Stimulated activated effector memory CD8-positive, alpha-beta T cell treated with anti-CD3 and anti-CD28 coated beads, Interleukin-12 subunit alpha, Interleukin-12 subunit beta, amount 100 ng/mL, for 72 hours (primary cell): ENCODE results near the gene PCGF1.
"Not testable (repeated sequence)": the region's sequence is repeated elsewhere in the genome, so short reads cannot be mapped to it uniquely, and the experiment has no call there.

Experiments used
- ATAC-seq: fragments of 150-1000 bp; cut with Tn5 transposase; 2 replicates; pipeline ENCODE4 v1.10.0; 2021
- DNase-seq, 2 donors: peaks; one replicate each; pipeline ENCODE4 v3.0.0; 2021 to 2022; ENCODE audit warnings: low spot score in 2 of 2
- H3K27ac Mint-ChIP-seq: one replicate; pipeline ENCODE4 v1.8.0; 2022; ENCODE audit warnings: mild to moderate bottlenecking, mixed read lengths
- H3K36me3 Mint-ChIP-seq: one replicate; pipeline ENCODE4 v1.8.0; 2022; ENCODE audit warnings: mild to moderate bottlenecking, mixed read lengths
- H3K4me1 Mint-ChIP-seq: one replicate; pipeline ENCODE4 v1.8.0; 2022; ENCODE audit warnings: mixed read lengths
- H3K4me3 Mint-ChIP-seq: one replicate; pipeline ENCODE4 v1.8.0; 2022; ENCODE audit warnings: mild to moderate bottlenecking, mixed read lengths
- H3K9me3 Mint-ChIP-seq: one replicate; pipeline ENCODE4 v1.8.0; 2022; ENCODE audit warnings: mixed read lengths

PCGF1 gene

DNA sequence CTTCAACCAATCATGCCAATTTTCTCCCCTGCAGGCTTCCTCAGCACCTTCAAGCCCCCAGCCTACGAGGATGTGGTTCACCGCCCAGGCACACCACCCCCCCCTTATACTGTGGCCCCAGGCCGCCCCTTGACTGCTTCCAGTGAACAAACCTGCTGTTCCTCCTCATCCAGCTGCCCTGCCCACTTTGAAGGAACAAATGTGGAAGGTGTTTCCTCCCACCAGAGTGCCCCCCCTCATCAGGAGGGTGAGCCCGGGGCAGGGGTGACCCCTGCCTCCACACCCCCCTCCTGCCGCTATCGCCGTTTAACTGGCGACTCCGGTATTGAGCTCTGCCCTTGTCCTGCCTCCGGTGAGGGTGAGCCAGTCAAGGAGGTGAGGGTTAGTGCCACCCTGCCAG, 47.3 kb downstream of the PCGF1 start:
- H3K4me3 Mint-ChIP-seq = peak overlapping the region; percentile 98
- H3K4me1 Mint-ChIP-seq = peaks cover 66% of the 10 kb centered on the region
- not testable (repeated sequence) for ATAC-seq, DNase-seq, H3K9me3 Mint-ChIP-seq
- H3K27ac Mint-ChIP-seq = peak overlapping the region; percentile 97
- peaks cover 91% of the 10 kb centered on the region for H3K36me3 Mint-ChIP-seq

DNA sequence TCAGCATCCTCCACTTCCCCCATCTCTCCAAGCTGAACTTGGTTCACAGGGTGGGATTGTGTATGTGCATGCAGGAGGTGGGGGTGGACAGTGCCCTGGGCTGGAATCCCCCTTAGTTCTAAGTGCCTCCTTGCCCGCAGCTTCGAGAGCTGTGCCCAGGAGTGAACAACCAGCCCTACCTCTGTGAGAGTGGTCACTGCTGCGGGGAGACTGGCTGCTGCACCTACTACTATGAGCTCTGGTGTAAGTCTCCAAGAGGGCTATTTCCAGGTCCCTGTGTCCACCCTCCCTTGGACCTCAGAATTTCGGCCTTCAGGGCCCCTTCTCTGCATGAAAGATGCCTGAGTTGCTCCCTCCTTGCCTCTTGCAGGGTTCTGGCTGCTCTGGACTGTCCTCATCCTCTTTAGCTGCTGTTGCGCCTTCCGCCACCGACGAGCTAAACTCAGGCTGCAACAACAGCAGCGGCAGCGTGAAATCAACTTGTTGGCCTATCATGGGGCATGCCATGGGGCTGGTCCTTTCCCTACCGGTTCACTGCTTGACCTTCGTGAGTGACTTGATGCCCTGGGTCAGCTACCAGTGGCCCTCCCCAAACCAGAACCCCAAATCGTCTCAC, 47.9 kb downstream of the PCGF1 start:
- H3K4me3 Mint-ChIP-seq = peak overlapping the region; percentile 98
- peaks cover 71% of the 10 kb centered on the region for H3K4me1 Mint-ChIP-seq
- peak overlapping the region; percentile 97 for H3K27ac Mint-ChIP-seq
- peaks cover 91% of the 10 kb centered on the region for H3K36me3 Mint-ChIP-seq
- not testable (repeated sequence) for DNase-seq, ATAC-seq, H3K9me3 Mint-ChIP-seq

DNA sequence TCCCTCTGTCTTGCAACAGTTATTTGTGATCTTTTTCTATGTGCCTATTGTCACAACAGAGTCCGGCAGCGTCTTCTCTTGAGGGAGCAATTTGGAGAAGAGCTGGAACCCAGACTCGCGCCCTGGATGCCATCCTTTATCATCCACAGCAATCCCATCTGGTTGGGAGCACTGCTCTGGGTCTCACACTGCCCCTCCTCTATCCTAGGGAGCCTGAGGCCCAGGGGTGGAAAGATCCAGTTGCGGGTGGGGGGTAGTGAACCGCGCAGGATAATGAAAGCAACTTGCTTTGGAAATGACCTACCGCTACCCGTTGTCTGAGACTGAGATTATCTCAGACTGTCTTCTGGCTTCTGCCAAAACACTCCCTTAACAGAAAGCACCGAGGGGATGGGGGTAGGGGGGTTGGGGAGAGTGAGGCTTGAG, 48.5 kb downstream of the PCGF1 start:
- Mint-ChIP-seq H3K27ac (peak overlapping the region; percentile 97), H3K4me3 (peak overlapping the region; percentile 98), H3K36me3 (peaks cover 94% of the 10 kb centered on the region), H3K9me3 (no peaks in the 10 kb centered on the region), H3K4me1 (peaks cover 76% of the 10 kb centered on the region)
- no peak for ATAC-seq
- DNase-seq = no peak

DNA sequence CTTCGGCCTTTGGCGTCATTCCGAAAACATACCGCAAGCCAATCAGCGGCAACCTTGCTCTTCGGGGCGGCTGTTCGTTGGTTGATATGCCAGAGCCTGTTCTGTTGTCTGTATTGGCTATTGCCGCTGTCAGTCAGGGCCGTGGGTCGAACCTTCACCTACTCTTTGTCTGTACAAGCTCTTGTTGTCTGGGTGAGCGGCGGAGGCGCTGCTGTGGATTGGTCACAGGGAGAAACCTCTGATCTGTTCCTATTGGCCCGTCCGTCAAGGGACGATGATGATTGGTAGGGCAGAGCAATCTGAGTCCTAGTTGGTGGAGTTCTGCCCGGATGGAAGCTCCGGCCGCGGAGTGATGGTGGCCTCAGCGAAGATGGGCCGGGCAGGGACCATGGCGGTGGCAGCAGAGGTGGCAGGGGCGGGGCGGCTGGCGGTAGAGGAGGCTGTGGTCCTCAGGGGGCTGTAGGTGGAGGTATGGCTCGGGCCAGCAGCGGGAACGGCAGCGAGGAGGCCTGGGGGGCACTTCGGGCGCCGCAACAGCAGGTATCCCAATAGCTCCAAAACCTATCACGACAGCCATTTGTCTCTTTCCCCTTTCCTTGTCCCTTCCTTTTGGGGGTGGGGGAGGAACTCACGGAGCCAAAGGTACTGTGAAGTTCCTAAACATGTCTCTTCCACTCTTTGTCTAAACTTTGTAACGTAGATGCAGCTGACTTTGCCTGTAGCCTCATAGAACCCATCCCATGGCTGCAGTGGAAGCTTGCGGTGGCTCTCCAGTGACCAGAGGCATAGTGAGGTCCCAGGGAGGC, 49.2 kb downstream of the PCGF1 start, which contains the start of gene WBP1:
Gene WBP1 (plus strand): TSS at position 307 of the 806 bp plus-strand sequence. CDS start 165 bp downstream, at position 472.
- H3K4me3 Mint-ChIP-seq = peak within 1 kb of the TSS; percentile 98
- DNase-seq (peak; percentile 88 to 99), ATAC-seq (peak; percentile 89)
- H3K36me3 Mint-ChIP-seq = peaks cover 89% of the 10 kb centered on the region
- H3K27ac Mint-ChIP-seq = peak within 1 kb of the TSS; percentile 97
- H3K4me1 Mint-ChIP-seq = peaks cover 76% of the 10 kb centered on the region
- no peaks in the 10 kb centered on the region for H3K9me3 Mint-ChIP-seq

GRCh38 chr2:74457549-74458131, 49.9 kb downstream of the PCGF1 start:
- Mint-ChIP-seq H3K4me3 (peak overlapping the region; percentile 98), H3K27ac (peak overlapping the region; percentile 97), H3K9me3 (no peaks in the 10 kb centered on the region), H3K4me1 (peaks cover 76% of the 10 kb centered on the region), H3K36me3 (peaks cover 83% of the 10 kb centered on the region)
- peak; percentile 61 for ATAC-seq
- DNase-seq = peak; percentile 79 to 93

GRCh38 chr2:74457129-74457548, 50.4 kb downstream of the PCGF1 start:
- H3K36me3 Mint-ChIP-seq = peaks cover 78% of the 10 kb centered on the region
- H3K4me1 Mint-ChIP-seq = peaks cover 78% of the 10 kb centered on the region
- no peaks in the 10 kb centered on the region for H3K9me3 Mint-ChIP-seq
- peak overlapping the region; percentile 97 for H3K27ac Mint-ChIP-seq
- ATAC-seq = no peak
- H3K4me3 Mint-ChIP-seq = peak overlapping the region; percentile 98
- peak in 1 of 2 donors; percentile 74 for DNase-seq
